ENCODE measurements around the gene CTLA4. TPM values are rescaled to one million over a fixed set of nuclear protein-coding genes. Genes with fewer than 3 reads are reported as not detected.
A peak's percentile ranks its signal among the peaks of the same experiment; 100 is the strongest.

The CTLA4 gene
- total and polyA plus RNA-seq, 9 of the 15 experiments (the other 6 are each of a cell fraction or from before 2014, with no cell fraction given): 0.10 to 0.22 (median 0.11) TPM; not detected in 4

DNA sequence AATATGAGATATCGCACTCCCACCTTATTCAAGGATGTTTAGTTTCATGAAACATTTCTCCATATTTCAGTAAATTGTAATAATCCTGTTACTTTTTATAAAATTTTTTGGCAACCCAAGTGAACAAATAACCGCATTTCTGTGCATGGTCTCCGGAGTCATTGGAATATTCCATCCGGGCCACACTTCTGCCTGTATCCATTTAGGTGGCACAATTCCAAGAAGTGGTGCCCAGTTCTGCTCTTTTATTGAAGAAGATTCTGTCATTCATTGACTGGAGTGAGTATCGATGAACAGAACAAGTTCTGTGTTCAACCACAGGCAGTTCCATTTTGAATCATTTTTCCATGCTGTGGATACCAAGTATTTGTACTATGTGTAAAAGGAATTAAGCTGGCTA, 42.4 kb downstream of the CTLA4 start (continued):
- TF ChIP-seq CREB3L1 (IDR thresholded peaks at IDR 0.05; ENCODE audit: borderline replicate concordance, low read depth) (no peak), BRCA1 (IDR thresholded peaks at IDR 0.05) (no peak), BRCA1 (CRISPR knock-in tag; IDR thresholded peaks at IDR 0.05) (no peak), PTBP1 (IDR thresholded peaks at IDR 0.05; ENCODE audit: low read depth, low read length) (no peak)

DNA sequence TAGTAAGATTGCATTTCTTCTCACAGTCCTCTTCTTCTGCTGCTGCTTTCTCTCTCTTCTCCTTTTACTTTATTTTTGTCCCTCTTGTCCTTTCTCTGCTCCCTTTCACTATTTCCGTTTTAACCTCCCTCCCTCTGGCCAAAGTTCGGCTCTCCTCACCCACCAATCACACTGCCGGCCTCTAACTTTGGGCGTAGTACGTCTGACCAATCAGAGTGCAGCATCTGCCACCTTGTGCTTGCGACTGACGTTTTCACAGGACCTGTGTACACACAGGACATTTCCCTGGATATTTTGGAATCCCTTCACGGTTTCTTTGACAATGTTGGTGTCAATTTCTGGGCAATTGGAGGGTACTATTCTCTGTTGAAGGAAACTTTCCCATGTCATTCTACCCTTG, 46.4 kb downstream of the CTLA4 start:
- no peaks in the 10 kb centered on the region; a peak in 2 of 5 replicates for H3K27me3 ChIP-seq (ENCODE audit: control insufficient read depth in 2 of 2, insufficient read depth in 2 of 2, low read length in 2 of 2)
- H2AFZ ChIP-seq (ENCODE audit: low read depth, low read length): no peak overlapping the region
- no peak overlapping the region for H3K4me2 ChIP-seq (ENCODE audit: insufficient read depth, low read length)
- no peaks in the 10 kb centered on the region for H3K9me1 ChIP-seq (ENCODE audit: control insufficient read depth, insufficient read depth, low read length)
- WGBS (ENCODE audit: insufficient coverage, low coverage, missing lambda C conversion rate): 0% methylated on average over 6 of the region's 8 CpGs
- no peaks in the 10 kb centered on the region for H3K9me3 ChIP-seq (replicated peaks; ENCODE audit: control insufficient read depth, insufficient read depth, low read depth, low read length)
- no peak for TF ChIP-seq SAFB2 (IDR thresholded peaks at IDR 0.05; ENCODE audit: borderline replicate concordance, low read depth, low read length, severe bottlenecking)
- no peak for TF ChIP-seq ZNF583 (CRISPR knock-in tag; IDR thresholded peaks at IDR 0.05)
- TF ChIP-seq ZNF76 (CRISPR knock-in tag; IDR thresholded peaks at IDR 0.05; ENCODE audit: borderline replicate concordance): no peak
- no peaks in the 10 kb centered on the region for H3K4me1 ChIP-seq (replicated peaks in 1 of 2; ENCODE audit: control insufficient read depth in 2 of 2, insufficient read depth in 2 of 2, low read length in 2 of 2)
- CTCF ChIA-PET (ENCODE audit: low intra/inter-chr PET ratio): no interaction called here
- ATAC-seq (0 out of 3 replicates have a peak, but pooled peaks have one; percentile 38), FAIRE-seq (peak; percentile 23), DNase-seq (ENCODE audit: extremely low read depth in 1 of 4, low spot score in 3 of 4) (peak; percentile 1 to 34 (median 20))
- no peaks in the 10 kb centered on the region for H3K36me3 ChIP-seq (ENCODE audit: control insufficient read depth, insufficient read depth, low read length)
- no peaks in the 10 kb centered on the region for H4K20me1 ChIP-seq (replicated peaks; ENCODE audit: control insufficient read depth, insufficient read depth, low read length)
- POLR2A ChIA-PET: no interaction called here
- intact Hi-C loops (cut with micrococcal nuclease) (no loop called here), in situ Hi-C loops (cut with MboI) (no loop called here)
- H3K79me2 ChIP-seq (ENCODE audit: control insufficient read depth, insufficient read depth, low read length): no peaks in the 10 kb centered on the region
- no peak overlapping the region for H3K27ac ChIP-seq (ENCODE audit: extremely low read depth, low read depth, low read length)
- BruUV-seq (replicated peaks): no TSS peak
- H3K9ac ChIP-seq (ENCODE audit: insufficient read depth in 1 of 2, low read depth in 2 of 2, low read length in 2 of 2): no peak overlapping the region
- H3K4me3 ChIP-seq: no peak overlapping the region
